ENCODE measurements around the gene CCL3.

CCL3 gene

GRCh38 chr17:36055171-36055570, 34.8 kb downstream of the CCL3 start:
- no peak for TF ChIP-seq CTCF (conservative IDR thresholded peaks at IDR 0.05; ENCODE audit: control insufficient read depth, insufficient read depth, low read depth, low read length)
- H3K4me3 ChIP-seq (ENCODE audit: control insufficient read depth, low read depth, low read length) = no peak overlapping the region
- no peak for DNase-seq (ENCODE audit: low read depth)

GRCh38 chr17:36049643-36050042, 40.3 kb downstream of the CCL3 start:
- TF ChIP-seq CTCF (conservative IDR thresholded peaks at IDR 0.05; ENCODE audit: control insufficient read depth, insufficient read depth, low read depth, low read length) = no peak
- no peak overlapping the region for H3K4me3 ChIP-seq (ENCODE audit: control insufficient read depth, low read depth, low read length)
- no peak for DNase-seq (ENCODE audit: low read depth)

GRCh38 chr17:36048066-36048465, 41.9 kb downstream of the CCL3 start:
- TF ChIP-seq CTCF (conservative IDR thresholded peaks at IDR 0.05; ENCODE audit: control insufficient read depth, insufficient read depth, low read depth, low read length) = no peak

More at GRCh38 chr17:36048066-36048465, 41.9 kb downstream of the CCL3 start:
- no peak overlapping the region for H3K4me3 ChIP-seq (ENCODE audit: control insufficient read depth, low read depth, low read length)
- no peak for DNase-seq (ENCODE audit: low read depth)
